Right lobe of liver (tissue), 6 donors: ENCODE measurements around the gene PPM1F. TPM values are rescaled to one million over a fixed set of nuclear protein-coding genes. Genes with fewer than 3 reads are reported as not detected.

Experiments used
- ATAC-seq, 4 donors: fragments of 200-7000 bp; cut with Tn5 transposase; one replicate each; pipeline ENCODE4 v1.9.1; 2020; ENCODE audit warnings: mild to moderate bottlenecking in 4 of 4, moderate library complexity in 4 of 4
- DNase-seq, 3 donors: peaks; one replicate each; pipeline ENCODE4 v3.0.0-alpha.2; 2020
- H3K27ac ChIP-seq, 3 donors: fragments of 200-600 bp; one replicate each; pipeline ENCODE4 v1.8.0; 2022
- H3K27me3 ChIP-seq, 2 donors: fragments of 200-600 bp; one replicate each; pipeline ENCODE4 v1.8.0; 2022
- H3K36me3 ChIP-seq, 4 donors: fragments of 200-600 bp; sonication (generic) in 1 of 4; one replicate each; pipeline versions ENCODE4 v1.5.1 to v1.8.0; 2017 to 2022; ENCODE audit warnings: control low read depth in 1 of 4
- H3K4me1 ChIP-seq, 4 donors: fragments of 200-600 bp; sonication (generic) in 1 of 4; one replicate each; pipeline versions ENCODE4 v1.5.1 to v1.8.0; 2017 to 2022; ENCODE audit warnings: control low read depth in 1 of 4
- H3K4me3 ChIP-seq, 3 donors: fragments of 200-600 bp; one replicate each; pipeline ENCODE4 v1.8.0; 2022
- H3K9me3 ChIP-seq, 4 donors: fragments of 200-600 bp; sonication (generic) in 1 of 4; one replicate each; pipeline versions ENCODE4 v1.5.1 to v1.8.0; 2017 to 2022; ENCODE audit warnings: control low read depth in 1 of 4
- CTCF ChIP-seq, 4 donors: fragments of 200-600 bp in 3 of 4; fragments of 450-650 bp in 1 of 4; IDR thresholded peaks; one replicate each; pipeline versions ENCODE4 v1.5.1 to v1.8.0; 2016 to 2022; ENCODE audit warnings: antibody characterized with exemption in 4 of 4, mild to moderate bottlenecking in 2 of 4
- POLR2A ChIP-seq: fragments of 450-650 bp; IDR thresholded peaks from one replicate; pipeline ENCODE4 v1.6.1; 2017; ENCODE audit warnings: antibody characterized with exemption, mild to moderate bottlenecking
- WGBS: methylation state at CpG from one replicate; pipeline ENCODE4 v1.1.6; 2018; ENCODE audit warnings: low coverage, low lambda C conversion rate; ENCODE audit not compliant: insufficient coverage; ENCODE audit errors: missing lambda C conversion rate; 5-methylcytosine and 5-hydroxymethylcytosine counted together
- intact Hi-C, 2 donors: fragments of 100-400 bp; cut with DNase I; formaldehyde crosslinking; loops; one replicate each; pipeline versions ENCODE4 v1.11.2 to v1.14.1; 2022
- total RNA-seq, 6 experiments: library from RNA; depleted of rRNA in 2 of 6; stranded (reverse); fragments of >200 nt in 2 of 6; fragmentation: NEBNext Ultra II Directional in 3 of 6; extraction: Animal tissue kit (Norgen Biotek cat#: 25700) in 3 of 6; gene quantifications; one replicate each; pipeline versions ENCODE4 v1.1.0 to v1.2.4, GENCODE V29; 2016 to 2023
- donor health status: DM: no; HTN: yes; CAD: no.
- donor health status: DM: no; HTN: no; CAD: no.
- donor health status: DM: no; HTN: no; CAD: no.
- donor health status: DM: no; HTN: yes; CAD: no.
- donor health status: DM: no; HTN: yes; CAD: no.

PPM1F gene
- total RNA-seq, 6 experiments from 2014 or later: 5.0 to 19.4 (median 12.8) TPM

DNA sequence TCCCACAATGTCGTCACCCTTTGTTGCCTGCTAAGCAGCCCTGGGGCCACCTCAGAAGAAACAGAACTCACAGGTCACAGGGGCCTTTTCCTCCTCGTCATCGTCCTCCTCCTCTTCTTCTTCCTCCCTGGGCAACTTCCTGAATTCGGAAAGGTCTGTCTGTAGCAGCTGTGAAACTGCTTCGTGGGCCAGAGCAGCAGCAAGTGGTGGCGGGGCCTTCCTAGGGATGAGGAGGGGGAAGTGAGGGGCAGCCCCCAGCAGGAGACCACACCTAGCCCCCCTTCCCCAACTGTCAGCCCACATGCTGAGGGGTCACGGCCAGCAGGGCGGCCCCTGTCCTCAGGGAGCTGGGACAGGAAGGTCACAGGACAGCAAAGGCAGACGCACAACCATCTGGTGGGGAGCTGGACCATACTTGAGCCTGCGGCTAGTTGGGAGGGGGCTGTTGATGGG is 13.2 kb downstream of the PPM1F start:
- WGBS: 28% methylated on average over 7 of the region's 10 CpGs
- ATAC-seq (peak in 1 of 4 donors; percentile 0), DNase-seq (no peak)
- Histone ChIP-seq H3K27me3 (no peaks in the 10 kb centered on the region), H3K9me3 (no peaks in the 10 kb centered on the region), H3K4me3 (no peak overlapping the region), H3K4me1 (peaks cover 0 to 36% (median 16%) of the 10 kb centered on the region in 4 donors), H3K27ac (peak overlapping the region; percentile 32 to 93 (median 78)), H3K36me3 (no peaks in the 10 kb centered on the region)
- no peak for TF ChIP-seq POLR2A
- no peak for TF ChIP-seq CTCF (IDR thresholded peaks at IDR 0.05)
- intact Hi-C loops: loop anchor here (5.0 to 10.0 kb wide), 2 partner anchors 205 to 227 kb away; partner anchors contain the start of gene YPEL1 (in 1 of the 2)

DNA sequence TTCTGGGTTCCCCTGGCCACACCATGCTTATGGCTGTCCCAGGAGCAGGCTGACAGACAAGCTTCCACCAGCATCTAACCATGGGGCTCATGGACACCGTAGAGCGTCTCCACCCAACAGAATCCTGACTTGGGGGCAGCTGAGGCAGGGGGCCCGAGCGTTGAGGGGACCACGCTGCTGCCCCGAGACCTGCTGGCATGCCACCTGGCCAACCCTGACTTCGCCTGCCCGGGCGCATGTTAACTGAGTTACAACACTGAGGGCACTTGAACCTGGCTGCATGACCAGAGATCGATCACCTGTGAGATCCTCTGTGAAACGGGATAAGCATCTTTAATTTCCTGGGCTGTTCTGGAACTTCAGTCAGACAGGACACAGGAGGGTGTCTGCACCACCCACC is 13.7 kb downstream of the PPM1F start:
- no peak for TF ChIP-seq CTCF (IDR thresholded peaks at IDR 0.05)
- TF ChIP-seq POLR2A: no peak
- no CpG with 5 or more reads among the region's 11 CpGs for WGBS

GRCh38 chr22:21938071-21938822 is 14.4 kb downstream of the PPM1F start:
- Histone ChIP-seq H3K9me3 (no peaks in the 10 kb centered on the region), H3K27ac (peak overlapping the region; percentile 57 to 93 (median 78)), H3K27me3 (no peaks in the 10 kb centered on the region), H3K36me3 (peaks cover 0 to 5% (median 2%) of the 10 kb centered on the region in 4 donors), H3K4me3 (peak overlapping the region; percentile 52 to 59 (median 57)), H3K4me1 (peaks cover 0 to 24% (median 11%) of the 10 kb centered on the region in 4 donors)
- TF ChIP-seq POLR2A (peak; percentile 54), CTCF (IDR thresholded peaks at IDR 0.05) (peak; percentile 97 to 99 (median 99))
- DNase-seq (peak; percentile 93 to 95 (median 95)), ATAC-seq (peak; percentile 83 to 92 (median 90))
- 5% methylated on average over 16 of the region's 42 CpGs for WGBS
- intact Hi-C loops: loop anchor here (5.0 to 10.0 kb wide), 2 partner anchors 203 to 226 kb away; partner anchors contain the start of gene YPEL1 (in 1 of the 2)

More for the DNA sequence above, 13.7 kb downstream of the PPM1F start:
- DNase-seq: peak in 1 of 3 donors; percentile 75
- Histone ChIP-seq H3K27me3 (no peaks in the 10 kb centered on the region), H3K9me3 (no peaks in the 10 kb centered on the region), H3K36me3 (no peaks in the 10 kb centered on the region), H3K27ac (peak overlapping the region; percentile 57 to 93 (median 78)), H3K4me3 (no peak overlapping the region), H3K4me1 (peaks cover 0 to 30% (median 15%) of the 10 kb centered on the region in 4 donors)
- intact Hi-C loops: loop anchor here (5.0 to 10.0 kb wide), 2 partner anchors 204 to 227 kb away; partner anchors contain the start of gene YPEL1 (in 1 of the 2)
- no peak for ATAC-seq

GRCh38 chr22:21937821-21938070 is 14.9 kb downstream of the PPM1F start:
- no peak for DNase-seq
- Histone ChIP-seq H3K9me3 (no peaks in the 10 kb centered on the region), H3K4me1 (peaks cover 0 to 23% (median 11%) of the 10 kb centered on the region in 4 donors), H3K36me3 (peaks cover 0 to 10% (median 4%) of the 10 kb centered on the region in 4 donors), H3K4me3 (peak overlapping the region in 2 of 3 donors; percentile 57 to 59), H3K27ac (peak overlapping the region; percentile 57 to 93 (median 78)), H3K27me3 (no peaks in the 10 kb centered on the region)
- TF ChIP-seq POLR2A (no peak), CTCF (IDR thresholded peaks at IDR 0.05) (no peak)
- peak in 2 of 4 donors; percentile 20 to 25 for ATAC-seq
- intact Hi-C loops: loop anchor here (5.0 to 10.0 kb wide), 2 partner anchors 203 to 225 kb away; partner anchors contain the start of gene YPEL1 (in 1 of the 2)
- WGBS: 7% methylated on average over 7 of the region's 8 CpGs
